HEK293 (cell line): Measurements from ENCODE around the gene CTPS1.

ENCODE experiments used
- CTCF ChIA-PET: fragments of 350-600 bp; formaldehyde crosslinking; extraction: SDS; loops from one replicate; lab custom pipeline; 2021; ENCODE audit warnings: antibody characterized with exemption; lab: Yijun Ruan, JAX
- POLR2A ChIA-PET: fragments of 300-600 bp; formaldehyde crosslinking; extraction: SDS; loops from one replicate; lab custom pipeline; 2020; ENCODE audit warnings: antibody characterized with exemption, inconsistent platforms; lab: Yijun Ruan, JAX
- H3K27ac ChIP-seq: fragments of 200-500 bp; sonication (Bioruptor generic); 2 replicates; pipeline ENCODE4 v1.5.1; 2014; ENCODE audit warnings: low read depth, low read length, control low read depth, inconsistent platforms; ENCODE audit errors: extremely low read depth
- H3K36me3 ChIP-seq, 2 experiments: fragments of 200-500 bp in 1 of 2; sonication (Bioruptor generic) in 1 of 2; 1 replicate in 1 of 2; 2 replicates in 1 of 2; pipeline ENCODE4 v1.5.1; 2014 to 2017; ENCODE audit warnings: inconsistent platforms in 2 of 2, low read length in 2 of 2; ENCODE audit not compliant: control insufficient read depth in 2 of 2, insufficient read depth in 1 of 2
- H3K4me1 ChIP-seq: fragments of 200-500 bp; sonication (Bioruptor generic); 2 replicates; pipeline ENCODE4 v1.5.1; 2014; ENCODE audit warnings: mild to moderate bottlenecking, low read length, inconsistent platforms; ENCODE audit not compliant: control insufficient read depth, insufficient read depth
- H3K4me3 ChIP-seq: 2 replicates; pipeline ENCODE4 v1.5.1; 2011; ENCODE audit warnings: low read depth, mild to moderate bottlenecking, control low read depth, low read length, moderate library complexity
- H3K9me3 ChIP-seq: fragments of 200-500 bp; sonication (Bioruptor generic); 2 replicates; pipeline ENCODE4 v1.5.1; 2014; ENCODE audit warnings: low read depth, low read length, inconsistent platforms; ENCODE audit not compliant: control insufficient read depth, insufficient read depth
- KLF1 ChIP-seq: fragments of 450-650 bp; formaldehyde crosslinking; IDR thresholded peaks from 2 replicates; pipeline ENCODE4 v1.5.1; 2016; ENCODE audit warnings: missing biosample characterization, missing genetic modification characterization
- KLF9 ChIP-seq: fragments of 450-650 bp; formaldehyde crosslinking; IDR thresholded peaks from 2 replicates; pipeline ENCODE4 v1.5.1; 2016; ENCODE audit warnings: missing biosample characterization, missing genetic modification characterization, low read depth
- RBAK ChIP-seq: fragments of 450-650 bp; formaldehyde crosslinking; IDR thresholded peaks from 2 replicates; pipeline ENCODE4 v1.5.1; 2016; ENCODE audit warnings: missing biosample characterization, missing genetic modification characterization
- SP2 ChIP-seq: fragments of 450-650 bp; formaldehyde crosslinking; IDR thresholded peaks from 2 replicates; pipeline ENCODE4 v1.5.1; 2016; ENCODE audit warnings: missing biosample characterization, missing genetic modification characterization
- ZBTB8A ChIP-seq: fragments of 450-650 bp; formaldehyde crosslinking; IDR thresholded peaks from 2 replicates; pipeline ENCODE4 v1.5.1; 2016; ENCODE audit warnings: missing biosample characterization, missing genetic modification characterization
- ZNF133 ChIP-seq: fragments of 450-650 bp; formaldehyde crosslinking; IDR thresholded peaks from 2 replicates; pipeline ENCODE4 v1.5.1; 2016; ENCODE audit warnings: missing biosample characterization, missing genetic modification characterization
- ZNF157 ChIP-seq: fragments of 450-650 bp; formaldehyde crosslinking; IDR thresholded peaks from 2 replicates; pipeline ENCODE4 v1.5.1; 2016; ENCODE audit warnings: missing biosample characterization, missing genetic modification characterization
- ZNF175 ChIP-seq: fragments of 450-650 bp; formaldehyde crosslinking; IDR thresholded peaks from 2 replicates; pipeline ENCODE4 v1.5.1; 2016; ENCODE audit warnings: missing biosample characterization, missing genetic modification characterization
- ZNF37A ChIP-seq: fragments of 450-650 bp; IDR thresholded peaks from 2 replicates; pipeline ENCODE4 v1.5.1; 2018; ENCODE audit warnings: missing biosample characterization, missing genetic modification characterization
- ZNF560 ChIP-seq: fragments of 450-650 bp; formaldehyde crosslinking; IDR thresholded peaks from 2 replicates; pipeline ENCODE4 v1.5.1; 2017; ENCODE audit warnings: missing biosample characterization, missing genetic modification characterization, borderline replicate concordance
- ZNF561 ChIP-seq: fragments of 450-650 bp; IDR thresholded peaks from 2 replicates; pipeline ENCODE4 v1.5.1; 2018; ENCODE audit warnings: missing biosample characterization, missing genetic modification characterization, borderline replicate concordance
- TF ChIP-seq, protein P1 (sequence below): fragments of 450-650 bp; formaldehyde crosslinking; IDR thresholded peaks from 2 replicates; pipeline ENCODE4 v1.5.1; 2016; ENCODE audit warnings: missing biosample characterization, missing genetic modification characterization, borderline replicate concordance
- TF ChIP-seq, protein P2 (sequence below): fragments of 450-650 bp; formaldehyde crosslinking; IDR thresholded peaks from 2 replicates; pipeline ENCODE4 v1.5.1; 2016; ENCODE audit warnings: missing biosample characterization, missing genetic modification characterization
- TF ChIP-seq, protein P3 (sequence below): fragments of 450-650 bp; formaldehyde crosslinking; IDR thresholded peaks from 2 replicates; pipeline ENCODE4 v1.5.1; 2016; ENCODE audit warnings: missing biosample characterization, missing genetic modification characterization, borderline replicate concordance
- TF ChIP-seq, protein P4 (sequence below): fragments of 450-650 bp; formaldehyde crosslinking; IDR thresholded peaks from 2 replicates; pipeline ENCODE4 v1.5.1; 2016; ENCODE audit warnings: missing biosample characterization, missing genetic modification characterization

CTPS1 gene

DNA sequence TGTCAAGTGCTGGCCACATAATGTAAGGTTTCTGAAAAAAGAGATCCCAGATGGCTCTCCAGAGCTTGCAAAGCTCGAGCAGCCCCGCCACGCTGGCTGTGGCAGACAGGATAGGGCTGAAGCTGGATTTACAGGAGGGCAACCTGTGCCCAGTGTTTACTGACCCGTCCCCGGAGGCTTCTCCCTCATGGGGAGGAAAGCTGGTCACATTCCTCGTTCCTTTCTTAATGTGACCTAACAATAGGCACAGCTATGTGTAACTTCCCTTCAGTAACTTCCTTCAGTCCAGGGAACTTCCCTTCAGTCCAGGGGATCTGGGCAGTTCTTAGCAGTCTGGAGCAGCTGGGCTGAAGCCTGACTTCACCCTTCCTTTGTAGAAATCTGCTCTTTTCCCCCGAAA, 34.3 kb downstream of the CTPS1 start:
- H3K4me3 ChIP-seq = no peak overlapping the region
- H3K36me3 ChIP-seq = peaks cover 19 to 96% of the 10 kb centered on the region in 2 experiments
- no peak overlapping the region for H3K27ac ChIP-seq
- ChIA-PET POLR2A (interaction anchor here (1.7 kb wide), 1 partner anchor 10 kb away, joined by 5 read pairs; no protein-coding TSS in a partner anchor), CTCF (interaction anchor here (2.4 kb wide), 1 partner anchor 10 kb away, joined by 6 read pairs; no protein-coding TSS in a partner anchor)
- no peaks in the 10 kb centered on the region for H3K4me1 ChIP-seq
- no peaks in the 10 kb centered on the region for H3K9me3 ChIP-seq
- TF ChIP-seq ZBTB8A = no peak
- TF ChIP-seq ZNF560 (tag by site-specific recombination) = no peak
- no peak for TF ChIP-seq ZNF561 (tag by site-specific recombination)
- TF ChIP-seq SP2 (tag by site-specific recombination) = no peak
- no peak for TF ChIP-seq ZNF157
- TF ChIP-seq, protein P1, sequence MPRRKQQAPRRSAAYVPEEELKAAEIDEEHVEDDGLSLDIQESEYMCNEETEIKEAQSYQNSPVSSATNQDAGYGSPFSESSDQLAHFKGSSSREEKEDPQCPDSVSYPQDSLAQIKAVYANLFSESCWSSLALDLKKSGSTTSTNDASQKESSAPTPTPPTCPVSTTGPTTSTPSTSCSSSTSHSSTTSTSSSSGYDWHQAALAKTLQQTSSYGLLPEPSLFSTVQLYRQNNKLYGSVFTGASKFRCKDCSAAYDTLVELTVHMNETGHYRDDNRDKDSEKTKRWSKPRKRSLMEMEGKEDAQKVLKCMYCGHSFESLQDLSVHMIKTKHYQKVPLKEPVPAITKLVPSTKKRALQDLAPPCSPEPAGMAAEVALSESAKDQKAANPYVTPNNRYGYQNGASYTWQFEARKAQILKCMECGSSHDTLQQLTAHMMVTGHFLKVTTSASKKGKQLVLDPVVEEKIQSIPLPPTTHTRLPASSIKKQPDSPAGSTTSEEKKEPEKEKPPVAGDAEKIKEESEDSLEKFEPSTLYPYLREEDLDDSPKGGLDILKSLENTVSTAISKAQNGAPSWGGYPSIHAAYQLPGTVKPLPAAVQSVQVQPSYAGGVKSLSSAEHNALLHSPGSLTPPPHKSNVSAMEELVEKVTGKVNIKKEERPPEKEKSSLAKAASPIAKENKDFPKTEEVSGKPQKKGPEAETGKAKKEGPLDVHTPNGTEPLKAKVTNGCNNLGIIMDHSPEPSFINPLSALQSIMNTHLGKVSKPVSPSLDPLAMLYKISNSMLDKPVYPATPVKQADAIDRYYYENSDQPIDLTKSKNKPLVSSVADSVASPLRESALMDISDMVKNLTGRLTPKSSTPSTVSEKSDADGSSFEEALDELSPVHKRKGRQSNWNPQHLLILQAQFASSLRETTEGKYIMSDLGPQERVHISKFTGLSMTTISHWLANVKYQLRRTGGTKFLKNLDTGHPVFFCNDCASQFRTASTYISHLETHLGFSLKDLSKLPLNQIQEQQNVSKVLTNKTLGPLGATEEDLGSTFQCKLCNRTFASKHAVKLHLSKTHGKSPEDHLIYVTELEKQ (tag by site-specific recombination) = no peak
- TF ChIP-seq ZNF37A (tag by site-specific recombination) = no peak
- TF ChIP-seq ZNF133 (tag by site-specific recombination) = no peak
- TF ChIP-seq, protein P2, sequence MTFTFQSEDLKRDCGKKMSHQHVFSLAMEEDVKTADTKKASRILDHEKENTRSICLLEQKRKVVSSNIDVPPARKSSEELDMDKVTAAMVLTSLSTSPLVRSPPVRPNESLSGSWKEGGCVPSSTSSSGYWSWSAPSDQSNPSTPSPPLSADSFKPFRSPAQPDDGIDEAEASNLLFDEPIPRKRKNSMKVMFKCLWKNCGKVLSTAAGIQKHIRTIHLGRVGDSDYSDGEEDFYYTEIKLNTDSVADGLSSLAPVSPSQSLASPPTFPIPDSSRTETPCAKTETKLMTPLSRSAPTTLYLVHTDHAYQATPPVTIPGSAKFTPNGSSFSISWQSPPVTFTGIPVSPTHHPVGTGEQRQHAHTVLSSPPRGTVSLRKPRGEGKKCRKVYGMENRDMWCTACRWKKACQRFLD = no peak
- no peak for TF ChIP-seq ZNF175 (tag by site-specific recombination)

DNA sequence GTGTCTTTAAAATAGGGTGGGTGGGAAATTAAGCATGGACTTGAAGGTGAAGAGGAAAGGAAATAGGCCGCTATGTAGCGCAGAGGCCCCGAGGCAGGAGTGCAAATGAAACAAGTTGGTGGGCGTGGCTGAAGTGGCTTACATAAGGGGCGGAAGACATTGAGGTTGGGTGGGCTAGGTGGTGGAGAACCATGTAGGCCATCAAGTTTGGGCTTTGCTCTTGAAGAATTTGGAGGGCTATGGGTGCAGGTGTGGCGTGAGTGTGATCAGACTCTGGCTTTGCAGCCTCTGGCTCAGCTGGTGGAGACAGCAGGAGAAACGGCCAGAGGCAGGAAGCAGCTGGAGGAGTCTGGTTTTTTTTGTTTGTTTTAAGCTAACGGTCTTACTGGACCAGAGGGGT, 35.4 kb downstream of the CTPS1 start:
- peaks cover 19 to 95% of the 10 kb centered on the region in 2 experiments for H3K36me3 ChIP-seq
- CTCF ChIA-PET = interaction anchor here (1.0 to 1.8 kb wide), 2 partner anchors 10 to 11 kb away, joined by 3 to 6 read pairs; no protein-coding TSS in a partner anchor

More for the DNA sequence above, 35.4 kb downstream of the CTPS1 start:
- Histone ChIP-seq H3K4me3 (no peak overlapping the region), H3K27ac (no peak overlapping the region), H3K4me1 (no peaks in the 10 kb centered on the region), H3K9me3 (no peaks in the 10 kb centered on the region)
- TF ChIP-seq KLF9 (tag by site-specific recombination) = peak; percentile 40; the same call in 1 of the 2 replicates
- peak; percentile 78 for TF ChIP-seq KLF1 (tag by site-specific recombination)
- TF ChIP-seq RBAK (tag by site-specific recombination) = no peak
- TF ChIP-seq, protein P3, sequence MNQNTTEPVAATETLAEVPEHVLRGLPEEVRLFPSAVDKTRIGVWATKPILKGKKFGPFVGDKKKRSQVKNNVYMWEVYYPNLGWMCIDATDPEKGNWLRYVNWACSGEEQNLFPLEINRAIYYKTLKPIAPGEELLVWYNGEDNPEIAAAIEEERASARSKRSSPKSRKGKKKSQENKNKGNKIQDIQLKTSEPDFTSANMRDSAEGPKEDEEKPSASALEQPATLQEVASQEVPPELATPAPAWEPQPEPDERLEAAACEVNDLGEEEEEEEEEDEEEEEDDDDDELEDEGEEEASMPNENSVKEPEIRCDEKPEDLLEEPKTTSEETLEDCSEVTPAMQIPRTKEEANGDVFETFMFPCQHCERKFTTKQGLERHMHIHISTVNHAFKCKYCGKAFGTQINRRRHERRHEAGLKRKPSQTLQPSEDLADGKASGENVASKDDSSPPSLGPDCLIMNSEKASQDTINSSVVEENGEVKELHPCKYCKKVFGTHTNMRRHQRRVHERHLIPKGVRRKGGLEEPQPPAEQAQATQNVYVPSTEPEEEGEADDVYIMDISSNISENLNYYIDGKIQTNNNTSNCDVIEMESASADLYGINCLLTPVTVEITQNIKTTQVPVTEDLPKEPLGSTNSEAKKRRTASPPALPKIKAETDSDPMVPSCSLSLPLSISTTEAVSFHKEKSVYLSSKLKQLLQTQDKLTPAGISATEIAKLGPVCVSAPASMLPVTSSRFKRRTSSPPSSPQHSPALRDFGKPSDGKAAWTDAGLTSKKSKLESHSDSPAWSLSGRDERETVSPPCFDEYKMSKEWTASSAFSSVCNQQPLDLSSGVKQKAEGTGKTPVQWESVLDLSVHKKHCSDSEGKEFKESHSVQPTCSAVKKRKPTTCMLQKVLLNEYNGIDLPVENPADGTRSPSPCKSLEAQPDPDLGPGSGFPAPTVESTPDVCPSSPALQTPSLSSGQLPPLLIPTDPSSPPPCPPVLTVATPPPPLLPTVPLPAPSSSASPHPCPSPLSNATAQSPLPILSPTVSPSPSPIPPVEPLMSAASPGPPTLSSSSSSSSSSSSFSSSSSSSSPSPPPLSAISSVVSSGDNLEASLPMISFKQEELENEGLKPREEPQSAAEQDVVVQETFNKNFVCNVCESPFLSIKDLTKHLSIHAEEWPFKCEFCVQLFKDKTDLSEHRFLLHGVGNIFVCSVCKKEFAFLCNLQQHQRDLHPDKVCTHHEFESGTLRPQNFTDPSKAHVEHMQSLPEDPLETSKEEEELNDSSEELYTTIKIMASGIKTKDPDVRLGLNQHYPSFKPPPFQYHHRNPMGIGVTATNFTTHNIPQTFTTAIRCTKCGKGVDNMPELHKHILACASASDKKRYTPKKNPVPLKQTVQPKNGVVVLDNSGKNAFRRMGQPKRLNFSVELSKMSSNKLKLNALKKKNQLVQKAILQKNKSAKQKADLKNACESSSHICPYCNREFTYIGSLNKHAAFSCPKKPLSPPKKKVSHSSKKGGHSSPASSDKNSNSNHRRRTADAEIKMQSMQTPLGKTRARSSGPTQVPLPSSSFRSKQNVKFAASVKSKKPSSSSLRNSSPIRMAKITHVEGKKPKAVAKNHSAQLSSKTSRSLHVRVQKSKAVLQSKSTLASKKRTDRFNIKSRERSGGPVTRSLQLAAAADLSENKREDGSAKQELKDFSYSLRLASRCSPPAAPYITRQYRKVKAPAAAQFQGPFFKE (tag by site-specific recombination) = no peak
- TF ChIP-seq, protein P4, sequence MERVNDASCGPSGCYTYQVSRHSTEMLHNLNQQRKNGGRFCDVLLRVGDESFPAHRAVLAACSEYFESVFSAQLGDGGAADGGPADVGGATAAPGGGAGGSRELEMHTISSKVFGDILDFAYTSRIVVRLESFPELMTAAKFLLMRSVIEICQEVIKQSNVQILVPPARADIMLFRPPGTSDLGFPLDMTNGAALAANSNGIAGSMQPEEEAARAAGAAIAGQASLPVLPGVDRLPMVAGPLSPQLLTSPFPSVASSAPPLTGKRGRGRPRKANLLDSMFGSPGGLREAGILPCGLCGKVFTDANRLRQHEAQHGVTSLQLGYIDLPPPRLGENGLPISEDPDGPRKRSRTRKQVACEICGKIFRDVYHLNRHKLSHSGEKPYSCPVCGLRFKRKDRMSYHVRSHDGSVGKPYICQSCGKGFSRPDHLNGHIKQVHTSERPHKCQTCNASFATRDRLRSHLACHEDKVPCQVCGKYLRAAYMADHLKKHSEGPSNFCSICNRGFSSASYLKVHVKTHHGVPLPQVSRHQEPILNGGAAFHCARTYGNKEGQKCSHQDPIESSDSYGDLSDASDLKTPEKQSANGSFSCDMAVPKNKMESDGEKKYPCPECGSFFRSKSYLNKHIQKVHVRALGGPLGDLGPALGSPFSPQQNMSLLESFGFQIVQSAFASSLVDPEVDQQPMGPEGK = 0 out of 2 replicates have a peak, but pooled peaks have one; percentile 25
- POLR2A ChIA-PET = no interaction called here
